Common myeloid progenitor, CD34-positive (primary cell): ENCODE data around the gene USP36.
A peak's percentile ranks its signal among the peaks of the same experiment; 100 is the strongest.
"Not testable (repeated sequence)": the region's sequence is repeated elsewhere in the genome, so short reads cannot be mapped to it uniquely, and the experiment has no call there.

ENCODE experiments used
- CTCF ChIA-PET: fragments of 350-600 bp; sonication (Branson Sonifier 250); formaldehyde crosslinking; loops from one replicate; lab custom pipeline; 2021; ENCODE audit warnings: antibody characterized with exemption; lab: Charles Lee
- POLR2A ChIA-PET: fragments of 350-600 bp; sonication (Branson Sonifier 250); formaldehyde crosslinking; loops from one replicate; lab custom pipeline; 2021; ENCODE audit warnings: antibody characterized with exemption; lab: Charles Lee
- DNase-seq, 3 donors: peaks; one replicate each; pipeline versions ENCODE4 v3.0.0 to v3.0.0-alpha.2; 2013
- H3K27ac ChIP-seq, 2 experiments: 1 replicate in 1 of 2; 2 replicates in 1 of 2; pipeline ENCODE4 v1.7.0; 2013; ENCODE audit warnings: inconsistent platforms in 2 of 2, low read length in 2 of 2, mild to moderate bottlenecking in 2 of 2, low read depth in 1 of 2, moderate library complexity in 1 of 2; ENCODE audit not compliant: severe bottlenecking in 2 of 2, insufficient read depth in 1 of 2, poor library complexity in 1 of 2
- H3K27me3 ChIP-seq, 5 experiments: replicated peaks in 2 of 5; 1 replicate in 3 of 5; 2 replicates in 2 of 5; pipeline versions ENCODE4 v1.6.1 to v1.7.0; 2013; ENCODE audit warnings: low read length in 4 of 5, mild to moderate bottlenecking in 2 of 5, moderate library complexity in 2 of 5, inconsistent platforms in 1 of 5; ENCODE audit not compliant: insufficient read depth in 5 of 5, control insufficient read depth in 4 of 5
- H3K36me3 ChIP-seq, 4 experiments: 1 replicate in 2 of 4; 2 replicates in 2 of 4; pipeline versions ENCODE4 v1.6.1 to v1.7.0; 2013; ENCODE audit warnings: low read length in 3 of 4, control low read depth in 1 of 4, mild to moderate bottlenecking in 1 of 4; ENCODE audit not compliant: control insufficient read depth in 4 of 4, insufficient read depth in 4 of 4
- H3K4me1 ChIP-seq, 4 experiments: 1 replicate in 3 of 4; 2 replicates in 1 of 4; pipeline versions ENCODE4 v1.6.1 to v1.7.1; 2013; ENCODE audit warnings: low read length in 3 of 4, mild to moderate bottlenecking in 3 of 4, control low read depth in 1 of 4, inconsistent platforms in 1 of 4, moderate library complexity in 1 of 4; ENCODE audit not compliant: control insufficient read depth in 4 of 4, insufficient read depth in 4 of 4; ENCODE audit errors: control extremely low read depth in 1 of 4
- H3K4me3 ChIP-seq, 7 experiments: 1 replicate in 4 of 7; 2 replicates in 3 of 7; pipeline versions ENCODE4 v1.5.1 to v1.7.0; 2013; ENCODE audit warnings: mild to moderate bottlenecking in 7 of 7, low read length in 6 of 7, moderate library complexity in 6 of 7, inconsistent platforms in 2 of 7, low read depth in 2 of 7, control low read depth in 1 of 7; ENCODE audit not compliant: insufficient read depth in 4 of 7, control insufficient read depth in 1 of 7; ENCODE audit errors: extremely low read depth in 1 of 7
- H3K9me3 ChIP-seq, 5 experiments: 1 replicate in 4 of 5; 2 replicates in 1 of 5; pipeline versions ENCODE4 v1.6.1 to v1.7.1; 2013; ENCODE audit warnings: low read length in 4 of 5, mild to moderate bottlenecking in 2 of 5, inconsistent platforms in 1 of 5, low read depth in 1 of 5, moderate library complexity in 1 of 5; ENCODE audit not compliant: control insufficient read depth in 4 of 5, insufficient read depth in 2 of 5; ENCODE audit errors: control extremely low read depth in 1 of 5
- WGBS: methylation state at CpG from one replicate; pipeline ENCODE4 v1.1.5; 2013; ENCODE audit not compliant: insufficient coverage; 5-methylcytosine and 5-hydroxymethylcytosine counted together

Gene USP36

DNA sequence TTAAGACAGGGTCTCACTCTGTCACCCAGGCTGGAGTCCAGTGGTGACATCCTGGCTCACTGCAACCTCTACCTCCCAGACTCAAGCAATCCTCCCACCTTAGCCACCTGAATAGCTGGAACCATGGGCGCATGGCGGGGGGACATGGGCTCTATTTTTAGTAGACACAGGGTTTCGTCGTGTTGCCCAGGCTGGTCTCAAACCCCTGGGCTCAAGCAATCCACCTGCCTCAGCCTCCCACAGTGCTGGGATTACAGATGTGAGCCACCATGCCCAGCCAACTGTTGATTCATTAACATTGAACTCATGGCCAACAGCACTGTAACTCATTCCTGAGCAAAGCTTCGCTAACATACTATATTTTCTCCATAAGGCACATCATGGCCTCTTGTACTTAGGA lies 89.6 kb downstream of the USP36 start:
- H3K36me3 ChIP-seq, H3K4me3 ChIP-seq, POLR2A ChIA-PET, H3K27me3 ChIP-seq, H3K9me3 ChIP-seq, DNase-seq, H3K27ac ChIP-seq: not testable (repeated sequence)
- peaks cover 27 to 68% (median 52%) of the 10 kb centered on the region in 4 experiments for H3K4me1 ChIP-seq
- CTCF ChIA-PET: interaction anchor here (1.2 to 1.6 kb wide), 2 partner anchors 8 to 14 kb away, joined by 3 to 4 read pairs; no protein-coding TSS in a partner anchor
- WGBS: 96% methylated on average over 4 of the region's 5 CpGs

GRCh38 chr17:78748730-78749317 lies 91.8 kb downstream of the USP36 start:
- DNase-seq: peak; percentile 75 to 95 (median 93)
- ChIA-PET CTCF (interaction anchor here (0.9 to 1.7 kb wide), 5 partner anchors 10 to 40 kb away, joined by 3 to 4 read pairs (median 3); no protein-coding TSS in a partner anchor), POLR2A (no interaction called here)
- Histone ChIP-seq H3K4me1 (peaks cover 34 to 79% (median 61%) of the 10 kb centered on the region in 4 experiments), H3K9me3 (no peaks in the 10 kb centered on the region), H3K36me3 (no peaks in the 10 kb centered on the region), H3K27ac (peak overlapping the region; percentile 53 to 73), H3K27me3 (no peaks in the 10 kb centered on the region), H3K4me3 (peak overlapping the region in 3 of 7 experiments; percentile 51 to 70 (median 57))
- 3% methylated on average over 4 of the region's 8 CpGs for WGBS

DNA sequence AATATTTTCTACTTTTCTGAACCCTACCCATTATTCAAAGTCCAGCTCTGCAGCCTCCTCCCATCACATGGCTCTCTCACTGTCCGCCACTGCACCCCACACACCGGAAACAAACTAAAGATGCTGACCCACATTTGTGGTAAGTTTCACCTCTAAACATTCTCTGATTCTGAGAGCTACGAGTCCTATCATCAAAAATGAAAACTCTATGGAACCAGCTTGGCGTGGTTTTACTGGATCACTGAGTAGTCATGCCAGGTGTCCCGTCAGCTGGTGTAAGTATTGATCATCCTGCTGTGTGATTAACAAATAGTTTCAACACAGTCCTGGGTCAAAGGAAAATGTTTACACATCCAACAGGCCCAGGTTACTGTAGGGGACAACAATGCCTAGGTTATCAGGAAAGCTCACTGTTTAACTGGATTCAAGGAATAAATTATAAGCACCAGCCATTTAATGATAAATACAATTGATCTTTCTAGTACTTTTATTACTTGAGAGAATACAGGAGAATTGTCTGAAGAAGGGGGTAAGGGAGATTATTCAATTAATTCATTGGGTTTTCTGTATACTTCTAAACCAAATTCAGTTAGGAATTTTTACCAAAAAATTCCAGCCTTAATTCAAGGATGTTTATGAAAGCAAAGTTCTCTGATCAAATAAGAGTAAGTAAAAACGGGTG lies 92.4 kb downstream of the USP36 start:
- Histone ChIP-seq H3K36me3 (no peaks in the 10 kb centered on the region), H3K4me3 (peak overlapping the region in 5 of 7 experiments; percentile 0 to 70 (median 43)), H3K4me1 (peaks cover 34 to 78% (median 60%) of the 10 kb centered on the region in 4 experiments), H3K27me3 (no peaks in the 10 kb centered on the region), H3K27ac (peak overlapping the region; percentile 47 to 73), H3K9me3 (no peaks in the 10 kb centered on the region)
- peak in 2 of 3 donors; percentile 37 to 54 for DNase-seq
- ChIA-PET POLR2A (no interaction called here), CTCF (interaction anchor here (0.9 to 1.7 kb wide), 6 partner anchors 8 to 39 kb away, joined by 3 to 4 read pairs (median 3); no protein-coding TSS in a partner anchor)
- 8% methylated on average over 4 of the region's 6 CpGs for WGBS

DNA sequence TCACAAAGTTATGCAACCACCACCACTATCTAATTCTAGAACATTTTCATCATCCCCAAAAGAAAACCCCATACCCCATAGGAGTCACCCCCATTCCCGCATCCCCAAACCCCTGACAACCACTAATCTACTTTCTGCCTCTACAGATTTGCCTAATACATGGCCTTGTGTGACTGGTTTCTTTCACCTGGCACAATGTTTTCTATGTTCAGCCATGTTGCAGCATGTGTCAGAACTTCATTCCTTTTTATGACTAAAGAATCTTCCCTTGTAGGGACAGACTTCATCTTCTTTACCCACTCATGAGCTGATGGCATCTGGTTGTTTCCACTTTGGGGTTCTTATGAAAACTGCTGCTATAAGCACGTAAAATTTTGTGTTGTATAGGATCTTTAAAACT lies 93.1 kb downstream of the USP36 start:
- DNase-seq: no peak
- Histone ChIP-seq H3K36me3 (no peaks in the 10 kb centered on the region), H3K9me3 (no peaks in the 10 kb centered on the region), H3K4me1 (peaks cover 34 to 78% (median 60%) of the 10 kb centered on the region in 4 experiments), H3K27ac (peak overlapping the region; percentile 47 to 73), H3K27me3 (no peaks in the 10 kb centered on the region), H3K4me3 (peak overlapping the region in 2 of 7 experiments; percentile 31 to 70)
- WGBS: 100% methylated on average over 1 of the region's 2 CpGs
- ChIA-PET CTCF (interaction anchor here (1.0 to 1.7 kb wide), 3 partner anchors 8 to 39 kb away, joined by 3 to 4 read pairs (median 3); no protein-coding TSS in a partner anchor), POLR2A (no interaction called here)

DNA sequence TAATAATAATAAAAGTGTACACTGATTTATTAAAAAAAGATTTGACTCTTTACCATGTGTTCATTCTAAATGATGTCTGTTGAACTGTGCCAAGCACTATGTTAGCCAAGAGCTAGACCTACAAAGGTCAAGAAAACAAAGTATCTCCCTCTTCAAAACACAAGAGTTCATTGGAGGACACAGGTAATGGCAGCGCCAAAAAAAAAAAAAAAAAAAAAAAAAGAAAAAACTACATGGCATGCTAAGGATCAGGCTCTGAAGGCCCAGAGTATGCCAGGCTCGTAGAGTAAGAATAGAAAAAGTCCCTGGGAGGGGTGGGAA lies 93.7 kb downstream of the USP36 start:
- Histone ChIP-seq H3K9me3 (no peaks in the 10 kb centered on the region), H3K27me3 (no peaks in the 10 kb centered on the region), H3K36me3 (no peaks in the 10 kb centered on the region), H3K4me1 (peaks cover 34 to 82% (median 64%) of the 10 kb centered on the region in 4 experiments), H3K4me3 (peak overlapping the region in 1 of 7 experiments; percentile 35), H3K27ac (peak overlapping the region in 1 of 2 experiments; percentile 14)
- WGBS: 100% methylated on average over 1 of the region's 2 CpGs
- DNase-seq: no peak
- CTCF ChIA-PET: interaction anchor here (0.9 to 1.7 kb wide), 4 partner anchors 10 to 40 kb away, joined by 3 to 4 read pairs (median 4); no protein-coding TSS in a partner anchor
- POLR2A ChIA-PET: no interaction called here

- DNase-seq: no peak
- Histone ChIP-seq H3K9me3 (no peaks in the 10 kb centered on the region), H3K4me3 (peak overlapping the region in 2 of 7 experiments; percentile 0 to 35), H3K27ac (peak overlapping the region in 1 of 2 experiments; percentile 14), H3K27me3 (no peaks in the 10 kb centered on the region), H3K36me3 (no peaks in the 10 kb centered on the region), H3K4me1 (peaks cover 32 to 83% (median 66%) of the 10 kb centered on the region in 4 experiments)
- WGBS: 74% methylated on average over 11 of the region's 12 CpGs
- ChIA-PET CTCF (interaction anchor here (0.9 to 1.7 kb wide), 4 partner anchors 10 to 40 kb away, joined by 3 to 4 read pairs (median 4); no protein-coding TSS in a partner anchor), POLR2A (no interaction called here)
Observed at GRCh38 chr17:78746263-78746948, 94.2 kb downstream of the USP36 start.
